GM21825 (cell line): Measurements from ENCODE around the gene BRAT1.

Experiments
- ATAC-seq: cut with Tn5 transposase; IDR thresholded peaks from one replicate; pipeline ENCODE4 v1.9.1; 2021; ENCODE audit warnings: mild to moderate bottlenecking, moderate library complexity; ENCODE audit not compliant: unreplicated experiment

BRAT1 gene

GRCh38 chr7:2525658-2526630 lies 29.4 kb downstream of the BRAT1 start:
- ATAC-seq = no peak

- no peak for ATAC-seq
Measured at GRCh38 chr7:2524808-2525657, 30.3 kb downstream of the BRAT1 start.

GRCh38 chr7:2523941-2524807 lies 31.1 kb downstream of the BRAT1 start:
- no peak for ATAC-seq

- ATAC-seq = no peak
Measured at GRCh38 chr7:2523461-2523936, 31.8 kb downstream of the BRAT1 start.

GRCh38 chr7:2522780-2523433 lies 32.4 kb downstream of the BRAT1 start:
- ATAC-seq = no peak

GRCh38 chr7:2521952-2522591 lies 33.3 kb downstream of the BRAT1 start:
- no peak for ATAC-seq

- ATAC-seq = no peak
Measured at GRCh38 chr7:2521341-2521745, 34.0 kb downstream of the BRAT1 start.

- no peak for ATAC-seq
Measured at GRCh38 chr7:2520761-2521290, 34.5 kb downstream of the BRAT1 start.

GRCh38 chr7:2520131-2520760 lies 35.1 kb downstream of the BRAT1 start:
- no peak for ATAC-seq

- ATAC-seq = peak; percentile 69
Measured at GRCh38 chr7:2519119-2519930, 36.0 kb downstream of the BRAT1 start, which contains the start of gene LFNG. LFNG (plus strand) TSS chr7:2519774; CDS start chr7:2519862, 88 bp downstream.

GRCh38 chr7:2518737-2519118 lies 36.6 kb downstream of the BRAT1 start:
- no peak for ATAC-seq

- ATAC-seq = no peak
Measured at GRCh38 chr7:2517678-2518507, 37.4 kb downstream of the BRAT1 start.

GRCh38 chr7:2517026-2517425 lies 38.3 kb downstream of the BRAT1 start:
- ATAC-seq = no peak

- ATAC-seq = no peak
Measured at GRCh38 chr7:2516194-2516555, 39.1 kb downstream of the BRAT1 start.

GRCh38 chr7:2515424-2516193 lies 39.7 kb downstream of the BRAT1 start:
- ATAC-seq = no peak
